B cell (primary cell): ENCODE results near the gene STXBP6. TPM values are rescaled to one million over a fixed set of nuclear protein-coding genes. Genes with fewer than 3 reads are reported as not detected.

Experiments
- ATAC-seq: fragments of 200-7000 bp; cut with Tn5 transposase; one replicate; pipeline ENCODE4 v1.10.0; 2021; ENCODE audit warnings: low read depth, mild to moderate bottlenecking, moderate number of reproducible peaks, moderate library complexity
- CTCF ChIA-PET: fragments of 350-600 bp; sonication (Branson Sonifier 250); formaldehyde crosslinking; loops from one replicate; lab custom pipeline; 2021; ENCODE audit warnings: antibody characterized with exemption, inconsistent platforms; lab: Charles Lee
- POLR2A ChIA-PET: fragments of 350-600 bp; sonication (Branson Sonifier 250); formaldehyde crosslinking; loops from one replicate; lab custom pipeline; 2021; ENCODE audit warnings: antibody characterized with exemption; lab: Charles Lee
- DNase-seq: peaks from one replicate; pipeline ENCODE4 v3.0.0; 2013
- H2AFZ ChIP-seq: 2 replicates; pipeline ENCODE4 v1.6.1; 2012; ENCODE audit warnings: mild to moderate bottlenecking, low read depth, low read length; ENCODE audit not compliant: insufficient read depth, poor library complexity, severe bottlenecking
- H3K27ac ChIP-seq, 2 donors: 1 replicate in 1 of 2; 2 replicates in 1 of 2; pipeline ENCODE4 v1.5.1; 2012 to 2013; ENCODE audit warnings: low read length in 2 of 2, mild to moderate bottlenecking in 2 of 2, moderate library complexity in 1 of 2
- H3K27me3 ChIP-seq, 4 experiments: fragments of 200-600 bp in 1 of 4; sonication (generic) in 1 of 4; replicated peaks in 1 of 4; 1 replicate in 2 of 4; 2 replicates in 2 of 4; pipeline versions ENCODE4 v1.6.1 to v1.7.0; 2013 to 2016; ENCODE audit warnings: low read length in 3 of 4, mild to moderate bottlenecking in 2 of 4, mixed read lengths in 1 of 4, moderate library complexity in 1 of 4; ENCODE audit not compliant: insufficient read depth in 4 of 4, control insufficient read depth in 3 of 4; ENCODE audit errors: control extremely low read depth in 1 of 4
- H3K36me3 ChIP-seq, 2 experiments: replicated peaks in 1 of 2; 1 replicate in 1 of 2; 2 replicates in 1 of 2; pipeline versions ENCODE4 v1.6.1 to v1.7.1; 2013; ENCODE audit warnings: low read length in 1 of 2; ENCODE audit not compliant: insufficient read depth in 2 of 2, control insufficient read depth in 1 of 2; ENCODE audit errors: control extremely low read depth in 1 of 2, extremely low read depth in 1 of 2
- H3K4me1 ChIP-seq, 2 donors: fragments of 200-600 bp in 1 of 2; sonication (generic) in 1 of 2; 1 replicate in 1 of 2; 2 replicates in 1 of 2; pipeline versions ENCODE4 v1.5.1 to v1.6.1; 2013 to 2017; ENCODE audit warnings: low read length in 2 of 2; ENCODE audit not compliant: control insufficient read depth in 2 of 2, insufficient read depth in 2 of 2
- H3K4me2 ChIP-seq: replicated peaks from 2 replicates; pipeline ENCODE3; 2012; ENCODE audit warnings: mild to moderate bottlenecking, low read depth, low read length; ENCODE audit not compliant: poor library complexity, severe bottlenecking
- H3K4me3 ChIP-seq, 5 experiments: fragments of 200-600 bp in 1 of 5; sonication (generic) in 1 of 5; 1 replicate in 3 of 5; 2 replicates in 2 of 5; pipeline versions ENCODE4 v1.5.1 to v1.7.0; 2011 to 2016; ENCODE audit warnings: low read length in 4 of 5, mild to moderate bottlenecking in 4 of 5, low read depth in 2 of 5, control low read depth in 1 of 5, moderate library complexity in 1 of 5; ENCODE audit not compliant: insufficient read depth in 1 of 5; ENCODE audit errors: control extremely low read depth in 1 of 5, extremely low read depth in 1 of 5
- H3K79me2 ChIP-seq: fragments of 200-600 bp; sonication (generic); one replicate; pipeline ENCODE4 v1.6.0; 2016; ENCODE audit warnings: low read length; ENCODE audit not compliant: control insufficient read depth, insufficient read depth
- H3K9ac ChIP-seq: fragments of 200-600 bp; sonication (generic); 2 replicates; pipeline ENCODE4 v1.6.1; 2017; ENCODE audit warnings: mild to moderate bottlenecking, low read length, moderate library complexity
- H3K9me3 ChIP-seq, 3 donors: one replicate each; pipeline versions ENCODE4 v1.6.1 to v1.7.1; 2013; ENCODE audit warnings: low read length in 2 of 3; ENCODE audit not compliant: control insufficient read depth in 2 of 3, insufficient read depth in 1 of 3; ENCODE audit errors: control extremely low read depth in 1 of 3
- H4K20me1 ChIP-seq: 2 replicates; pipeline ENCODE4 v1.6.0; 2012; ENCODE audit warnings: mild to moderate bottlenecking, low read length; ENCODE audit not compliant: insufficient read depth, control insufficient read depth, poor library complexity, severe bottlenecking
- H3K27ac Mint-ChIP-seq: one replicate; pipeline ENCODE4 v1.8.0; 2021; ENCODE audit warnings: mixed read lengths
- H3K27me3 Mint-ChIP-seq: one replicate; pipeline ENCODE4 v1.8.0; 2021; ENCODE audit warnings: mixed read lengths
- H3K4me1 Mint-ChIP-seq: one replicate; pipeline ENCODE4 v1.8.0; 2021; ENCODE audit warnings: mixed read lengths
- H3K4me3 Mint-ChIP-seq: one replicate; pipeline ENCODE4 v1.8.0; 2021; ENCODE audit warnings: mixed read lengths
- H3K9me3 Mint-ChIP-seq: one replicate; pipeline ENCODE4 v1.8.0; 2022; ENCODE audit warnings: mixed read lengths; ENCODE audit not compliant: insufficient read depth
- EZH2 ChIP-seq: IDR thresholded peaks from 2 replicates; pipeline ENCODE4 v1.6.1; 2012; ENCODE audit warnings: borderline replicate concordance, low read depth, mild to moderate bottlenecking, moderate library complexity, low read length; ENCODE audit not compliant: insufficient read depth, poor library complexity, severe bottlenecking
- WGBS: methylation state at CpG from one replicate; pipeline ENCODE4 v1.1.5; 2013; ENCODE audit warnings: missing lambda C conversion rate; ENCODE audit not compliant: insufficient coverage; 5-methylcytosine and 5-hydroxymethylcytosine counted together
- intact Hi-C: fragments of 100-400 bp; cut with micrococcal nuclease; formaldehyde crosslinking; loops from one replicate; pipeline ENCODE4 v1.10.0; 2022
- polyA plus RNA-seq: library from polyadenylated mRNA; depleted of rRNA; stranded (reverse); fragments of >200 nt; gene quantifications from 2 replicates; pipeline ENCODE4 v1.2.3, GENCODE V29; 2012
- total RNA-seq, 2 donors: library from RNA; stranded (reverse); fragments of 120-200 nt in 1 of 2; gene quantifications; 1 replicate in 1 of 2; 2 replicates in 1 of 2; pipeline versions ENCODE4 v1.2.3 to v1.2.4, GENCODE V29; 2013 to 2022
- TF ChIP-seq, protein P1 (sequence below): fragments of 200-600 bp; IDR thresholded peaks from one replicate; pipeline ENCODE4 v1.8.0; 2022; ENCODE audit warnings: antibody characterized with exemption, mild to moderate bottlenecking

Gene STXBP6
- total and polyA plus RNA-seq, 2 donors (not counting 1 experiment from before 2014, with no cell fraction given) = 0.01 TPM; not detected in 1

DNA sequence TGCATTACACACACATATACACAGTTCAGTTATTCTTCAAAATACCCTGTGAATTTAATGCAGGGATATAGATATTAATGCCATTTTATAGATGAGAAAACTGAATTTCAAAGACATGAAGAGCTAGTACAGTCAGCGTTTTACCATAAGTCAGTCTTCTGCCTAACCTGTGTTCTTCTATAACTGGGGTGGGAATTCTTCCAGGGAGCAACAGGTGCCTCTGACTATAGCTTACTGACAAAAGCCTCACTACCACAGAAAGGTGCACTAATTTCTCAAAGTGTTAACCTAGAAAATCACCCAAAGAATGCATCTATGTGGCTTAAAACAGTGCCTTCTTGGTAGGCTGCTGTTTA lies 84.4 kb downstream of the STXBP6 start:
- DNase-seq = no peak
- Histone ChIP-seq H3K4me2 (no peak overlapping the region), H4K20me1 (no peaks in the 10 kb centered on the region), H3K9ac (no peak overlapping the region), H3K79me2 (no peaks in the 10 kb centered on the region), H3K9me3 (no peaks in the 10 kb centered on the region), H3K4me3 (no peak overlapping the region), H3K27ac (no peak overlapping the region), H3K36me3 (no peaks in the 10 kb centered on the region), H3K4me1 (no peaks in the 10 kb centered on the region), H2AFZ (no peak overlapping the region), H3K27me3 (no peaks in the 10 kb centered on the region)
- POLR2A ChIA-PET = no interaction called here
- no peaks in the 10 kb centered on the region for H3K9me3 Mint-ChIP-seq
- no peak for ATAC-seq
- intact Hi-C loops = no loop called here
- CTCF ChIA-PET = no interaction called here
- H3K4me3 Mint-ChIP-seq = no peak overlapping the region
- no CpG with 5 or more reads among the region's 1 CpG for WGBS
- peaks cover 13% of the 10 kb centered on the region for H3K27me3 Mint-ChIP-seq
- no peaks in the 10 kb centered on the region for H3K4me1 Mint-ChIP-seq
- TF ChIP-seq, protein P1, sequence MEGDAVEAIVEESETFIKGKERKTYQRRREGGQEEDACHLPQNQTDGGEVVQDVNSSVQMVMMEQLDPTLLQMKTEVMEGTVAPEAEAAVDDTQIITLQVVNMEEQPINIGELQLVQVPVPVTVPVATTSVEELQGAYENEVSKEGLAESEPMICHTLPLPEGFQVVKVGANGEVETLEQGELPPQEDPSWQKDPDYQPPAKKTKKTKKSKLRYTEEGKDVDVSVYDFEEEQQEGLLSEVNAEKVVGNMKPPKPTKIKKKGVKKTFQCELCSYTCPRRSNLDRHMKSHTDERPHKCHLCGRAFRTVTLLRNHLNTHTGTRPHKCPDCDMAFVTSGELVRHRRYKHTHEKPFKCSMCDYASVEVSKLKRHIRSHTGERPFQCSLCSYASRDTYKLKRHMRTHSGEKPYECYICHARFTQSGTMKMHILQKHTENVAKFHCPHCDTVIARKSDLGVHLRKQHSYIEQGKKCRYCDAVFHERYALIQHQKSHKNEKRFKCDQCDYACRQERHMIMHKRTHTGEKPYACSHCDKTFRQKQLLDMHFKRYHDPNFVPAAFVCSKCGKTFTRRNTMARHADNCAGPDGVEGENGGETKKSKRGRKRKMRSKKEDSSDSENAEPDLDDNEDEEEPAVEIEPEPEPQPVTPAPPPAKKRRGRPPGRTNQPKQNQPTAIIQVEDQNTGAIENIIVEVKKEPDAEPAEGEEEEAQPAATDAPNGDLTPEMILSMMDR = no peak
- no peak for TF ChIP-seq EZH2
- H3K27ac Mint-ChIP-seq = no peak overlapping the region

DNA sequence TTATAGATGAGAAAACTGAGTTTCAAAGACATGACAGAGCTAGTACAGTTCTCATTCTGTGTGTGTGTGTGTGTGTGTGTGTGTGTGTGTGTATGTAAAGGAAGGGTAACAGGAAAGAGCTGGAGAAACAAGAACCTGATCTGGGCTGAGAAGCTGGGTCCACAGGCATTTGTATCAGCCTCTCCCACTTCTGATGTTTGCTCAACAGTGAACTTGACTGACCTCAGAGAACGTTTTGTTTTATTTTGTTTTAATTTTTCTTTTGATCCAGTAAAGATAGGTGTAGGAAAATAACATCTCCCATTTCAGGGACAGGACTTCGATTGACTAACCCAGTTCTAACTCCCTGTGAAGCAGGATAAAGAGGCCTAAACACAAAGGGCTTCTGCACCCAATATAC lies 85.4 kb downstream of the STXBP6 start:
- H4K20me1 ChIP-seq = no peaks in the 10 kb centered on the region
- no peak for TF ChIP-seq EZH2
- TF ChIP-seq, protein P1 = no peak
- intact Hi-C loops = no loop called here
- no peak overlapping the region for H3K9ac ChIP-seq
- H3K36me3 ChIP-seq = no peaks in the 10 kb centered on the region
- H2AFZ ChIP-seq = no peak overlapping the region
- no peaks in the 10 kb centered on the region for H3K4me1 ChIP-seq
- CTCF ChIA-PET = no interaction called here
- no peak for ATAC-seq
- POLR2A ChIA-PET = no interaction called here
- no peaks in the 10 kb centered on the region for H3K27me3 ChIP-seq
- no peak overlapping the region for H3K4me3 ChIP-seq
- H3K4me1 Mint-ChIP-seq = no peaks in the 10 kb centered on the region
- H3K27me3 Mint-ChIP-seq = peaks cover 12% of the 10 kb centered on the region
- no peaks in the 10 kb centered on the region for H3K9me3 ChIP-seq
- no peaks in the 10 kb centered on the region for H3K79me2 ChIP-seq
- no peaks in the 10 kb centered on the region for H3K9me3 Mint-ChIP-seq
- H3K4me3 Mint-ChIP-seq = no peak overlapping the region
- no peak for DNase-seq
- WGBS = no CpG with 5 or more reads among the region's 2 CpGs
- no peak overlapping the region for H3K4me2 ChIP-seq
- no peak overlapping the region for H3K27ac ChIP-seq
- H3K27ac Mint-ChIP-seq = no peak overlapping the region
